Brain pericyte (primary cell): ENCODE results near the gene MEIS1.
"Not testable (repeated sequence)": the region's sequence is repeated elsewhere in the genome, so short reads cannot be mapped to it uniquely, and the experiment has no call there.

ENCODE experiments used
- DNase-seq: peaks from one replicate; pipeline ENCODE4 v3.0.0-alpha.2; 2012; ENCODE audit warnings: low read depth, low spot score

The MEIS1 gene

GRCh38 chr2:66467718-66468117, 32.8 kb downstream of the MEIS1 start:
- no peak for DNase-seq

- no peak for DNase-seq
Observed at GRCh38 chr2:66469214-66469902, 34.4 kb downstream of the MEIS1 start.

GRCh38 chr2:66470199-66470598, 35.3 kb downstream of the MEIS1 start:
- DNase-seq = no peak

- DNase-seq = no peak
Observed at GRCh38 chr2:66472225-66472843, 37.4 kb downstream of the MEIS1 start.

GRCh38 chr2:66477135-66477842, 42.4 kb downstream of the MEIS1 start:
- no peak for DNase-seq

- no peak for DNase-seq
Observed at GRCh38 chr2:66478299-66478698, 43.4 kb downstream of the MEIS1 start.

GRCh38 chr2:66478731-66479316, 43.9 kb downstream of the MEIS1 start:
- no peak for DNase-seq

- DNase-seq = no peak
Observed at GRCh38 chr2:66481100-66481549, 46.2 kb downstream of the MEIS1 start.

GRCh38 chr2:66485252-66485651, 50.3 kb downstream of the MEIS1 start:
- DNase-seq = not testable (repeated sequence)

- DNase-seq = no peak
Observed at GRCh38 chr2:66488946-66489345, 54.0 kb downstream of the MEIS1 start.

- no peak for DNase-seq
Observed at GRCh38 chr2:66489436-66489835, 54.5 kb downstream of the MEIS1 start.

- DNase-seq = no peak
Observed at GRCh38 chr2:66490588-66491001, 55.7 kb downstream of the MEIS1 start.

GRCh38 chr2:66494708-66495107, 59.8 kb downstream of the MEIS1 start:
- no peak for DNase-seq

- DNase-seq = no peak
Observed at GRCh38 chr2:66495788-66496640, 61.1 kb downstream of the MEIS1 start.

GRCh38 chr2:66496670-66497420, 61.9 kb downstream of the MEIS1 start:
- DNase-seq = no peak

- DNase-seq = no peak
Observed at GRCh38 chr2:66497431-66498288, 62.7 kb downstream of the MEIS1 start.

- no peak for DNase-seq
Observed at GRCh38 chr2:66498289-66498975, 63.5 kb downstream of the MEIS1 start.

- DNase-seq = no peak
Observed at GRCh38 chr2:66501267-66501666, 66.3 kb downstream of the MEIS1 start.

GRCh38 chr2:66506265-66506664, 71.3 kb downstream of the MEIS1 start:
- no peak for DNase-seq
